Activated CD4-positive, CD25-positive, alpha-beta regulatory T cell (primary cell): ENCODE results near the gene KSR1.
"Not testable (repeated sequence)": the region's sequence is repeated elsewhere in the genome, so short reads cannot be mapped to it uniquely, and the experiment has no call there.

Experiments used
- DNase-seq, 4 experiments: peaks; one replicate each; lab custom pipeline; 2025; lab: John Stamatoyannopoulos, UW

Gene KSR1

DNA sequence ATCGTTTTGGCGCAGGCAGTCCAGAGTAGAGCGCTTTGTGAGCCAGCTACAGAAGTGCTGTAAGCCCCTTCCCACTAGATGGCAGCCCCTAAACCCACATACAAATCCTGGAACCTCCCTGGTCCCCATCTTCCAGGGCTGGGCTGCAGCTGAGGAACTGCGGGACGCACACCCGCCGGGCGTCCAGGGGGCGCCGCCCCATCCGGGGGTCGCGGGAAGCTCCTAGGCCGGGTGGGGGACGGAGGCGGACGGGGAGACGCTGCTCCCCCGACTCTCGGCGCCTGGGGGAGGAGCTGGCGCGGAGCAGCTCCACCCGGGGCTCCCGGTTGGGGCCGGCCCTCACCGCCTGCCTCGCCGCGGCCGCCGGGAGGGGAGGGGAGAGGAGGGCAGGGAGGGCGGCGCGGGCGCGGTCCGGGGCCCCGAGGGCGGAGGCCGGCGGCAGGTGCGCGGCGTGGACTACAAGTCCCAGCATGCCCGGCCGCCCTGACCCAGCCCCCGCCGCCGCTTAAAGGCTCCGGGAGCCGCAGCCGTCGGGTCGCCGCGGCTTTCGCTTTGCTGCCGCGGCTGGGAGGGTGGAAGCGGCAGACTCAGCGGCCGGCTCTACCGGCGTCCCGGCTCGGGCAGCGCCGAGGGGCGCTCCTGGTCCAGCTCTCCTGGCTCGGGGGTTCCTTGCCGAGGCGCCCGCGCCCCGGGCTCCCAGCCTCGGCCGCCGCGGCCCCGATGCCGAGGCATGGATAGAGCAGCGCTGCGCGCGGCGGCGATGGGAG, at the start of gene KSR1:
Gene KSR1 (plus strand): TSS at position 535 of the 767 bp plus-strand sequence. CDS start 196 bp downstream, at position 731.
- peak; percentile 61 to 74 (median 67) for DNase-seq

DNA sequence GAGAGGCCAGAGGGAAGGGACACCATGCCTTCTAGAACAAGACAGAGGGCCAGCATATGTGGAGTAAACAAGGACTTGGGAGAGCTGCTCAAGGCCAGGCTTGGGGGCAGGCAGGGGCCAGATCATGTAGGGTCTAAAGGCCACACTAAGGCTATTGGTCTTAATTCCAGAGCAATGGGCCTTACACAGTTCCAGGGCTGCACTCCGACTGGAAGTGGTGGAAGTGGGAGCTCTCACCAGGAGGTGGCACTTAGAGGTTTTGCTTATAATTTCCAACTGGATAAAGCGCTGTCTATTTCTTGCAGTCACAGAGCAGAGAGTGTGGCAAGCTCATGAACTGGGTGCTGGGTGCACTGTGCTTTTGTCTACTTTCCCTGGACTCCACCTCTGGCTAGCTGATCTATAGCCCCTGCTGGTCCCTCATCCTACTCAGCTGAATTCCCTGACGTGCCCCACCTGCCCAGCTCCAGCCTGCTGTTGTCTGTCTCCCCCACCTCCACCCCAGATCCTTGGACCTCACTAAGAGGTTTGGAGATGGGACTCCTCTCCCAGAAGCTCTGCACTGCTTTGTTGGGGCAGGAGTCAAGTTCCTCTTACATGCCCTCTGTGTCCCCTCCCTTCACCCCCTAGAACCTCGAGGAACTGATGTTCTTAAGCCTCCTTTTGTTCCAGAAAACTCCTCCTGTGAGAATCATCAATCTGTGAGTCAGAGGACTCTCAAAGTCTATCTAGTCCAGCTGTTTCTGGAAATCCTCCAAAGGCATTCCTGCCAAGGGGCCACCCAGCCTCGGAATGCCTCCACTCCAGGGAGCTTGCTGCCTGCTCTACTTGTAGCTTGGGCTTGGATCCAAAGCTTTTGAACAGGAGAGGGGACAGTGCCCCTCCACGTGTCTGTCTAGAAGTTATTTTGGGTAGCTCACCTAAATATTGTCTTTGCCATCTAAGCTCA, 48.1 kb upstream of the KSR1 start:
- no peak for DNase-seq

DNA sequence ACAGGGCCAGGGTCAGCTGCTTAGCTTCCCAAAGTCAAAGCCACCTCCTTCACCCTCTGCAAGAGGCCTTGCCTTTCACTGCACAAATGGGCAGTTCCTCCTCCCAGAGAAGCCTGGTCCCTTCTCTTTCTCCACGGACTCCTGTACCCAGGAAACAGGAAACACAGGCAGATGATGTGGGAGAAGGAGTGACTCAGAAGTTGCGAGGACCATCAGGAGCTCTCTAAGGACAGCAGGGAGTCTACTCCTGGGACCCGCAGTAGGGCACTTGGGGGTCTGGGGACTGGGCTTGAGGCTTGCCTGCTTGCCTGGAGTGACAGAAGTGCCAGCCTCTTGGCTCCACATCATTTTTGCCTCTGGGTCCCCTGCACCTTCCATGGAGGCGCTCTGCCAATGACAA, 47.4 kb upstream of the KSR1 start:
- DNase-seq = no peak

DNA sequence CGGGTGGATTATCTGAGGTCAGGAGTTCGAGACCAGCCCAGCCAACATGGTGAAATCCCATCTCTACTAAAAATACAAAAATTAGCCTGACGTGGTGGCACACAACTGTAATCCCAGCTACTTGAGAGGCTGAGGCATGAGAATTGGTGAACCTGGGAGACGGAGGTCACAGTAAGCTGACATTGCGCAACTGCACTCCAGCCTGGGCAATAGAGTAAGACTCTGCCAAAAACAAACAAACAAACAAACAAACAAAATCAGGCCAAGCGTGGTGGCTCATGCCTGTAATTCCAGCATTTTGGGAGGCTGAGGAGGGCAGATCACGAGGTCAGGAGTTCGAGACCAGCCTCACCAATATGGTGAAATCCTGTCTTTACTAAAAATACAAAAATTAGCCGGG, 44.1 kb upstream of the KSR1 start:
- DNase-seq = not testable (repeated sequence)

DNA sequence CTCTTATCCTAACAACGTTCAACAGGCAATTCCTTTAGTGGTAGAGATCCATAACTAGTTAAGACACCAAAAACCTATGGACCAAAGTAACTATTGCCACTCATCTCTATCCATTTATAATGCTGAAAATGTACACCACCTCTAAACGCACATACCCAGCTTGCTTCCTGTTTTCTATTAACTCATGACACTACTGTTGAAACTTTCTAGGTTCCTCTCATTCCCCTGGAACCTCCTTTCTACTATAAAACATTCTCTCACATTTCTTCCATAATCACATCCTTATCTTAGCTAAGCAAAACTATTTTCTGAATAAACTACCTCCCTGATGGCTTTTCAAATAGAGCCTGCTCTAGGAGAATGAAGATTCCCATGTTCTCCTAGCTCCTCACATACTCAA, 42.9 kb upstream of the KSR1 start:
- no peak for DNase-seq

DNA sequence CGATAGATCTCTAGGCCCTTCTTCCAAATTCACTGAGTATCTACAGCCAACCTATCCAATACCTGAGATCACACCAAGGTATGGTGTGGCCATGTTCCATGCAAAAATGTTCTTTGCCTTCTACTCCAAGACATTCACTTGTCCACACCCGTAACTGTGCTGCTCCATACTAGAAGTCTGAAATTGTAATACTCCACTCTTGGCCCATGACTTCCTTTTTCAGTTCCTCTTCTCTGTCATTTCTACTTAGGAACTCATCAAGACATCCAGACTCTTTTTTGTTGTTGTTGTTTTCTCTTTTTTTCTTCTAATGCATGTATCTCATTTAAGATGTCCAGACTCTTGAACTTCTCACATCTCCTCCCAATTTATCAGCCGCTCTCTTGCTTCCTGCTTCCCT, 42.5 kb upstream of the KSR1 start:
- DNase-seq = no peak

DNA sequence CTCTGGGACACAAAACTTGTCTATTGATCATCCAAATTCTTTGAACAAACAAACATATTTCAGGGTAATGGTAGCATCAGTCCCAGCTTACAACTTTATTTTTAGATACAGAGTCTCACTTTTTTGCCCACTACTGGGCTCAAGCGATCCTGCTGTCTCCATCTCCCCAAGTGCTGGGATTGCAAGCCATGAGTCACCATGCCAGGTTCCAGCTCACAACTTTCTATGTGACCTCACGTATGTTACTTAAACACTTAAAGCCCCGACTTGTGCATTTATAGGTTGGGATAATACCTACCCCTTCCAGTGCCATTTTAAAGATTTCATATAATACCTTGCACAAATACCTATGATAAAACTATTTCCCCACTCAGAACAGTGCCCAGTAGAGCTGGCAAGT, 42.0 kb upstream of the KSR1 start:
- no peak for DNase-seq

DNA sequence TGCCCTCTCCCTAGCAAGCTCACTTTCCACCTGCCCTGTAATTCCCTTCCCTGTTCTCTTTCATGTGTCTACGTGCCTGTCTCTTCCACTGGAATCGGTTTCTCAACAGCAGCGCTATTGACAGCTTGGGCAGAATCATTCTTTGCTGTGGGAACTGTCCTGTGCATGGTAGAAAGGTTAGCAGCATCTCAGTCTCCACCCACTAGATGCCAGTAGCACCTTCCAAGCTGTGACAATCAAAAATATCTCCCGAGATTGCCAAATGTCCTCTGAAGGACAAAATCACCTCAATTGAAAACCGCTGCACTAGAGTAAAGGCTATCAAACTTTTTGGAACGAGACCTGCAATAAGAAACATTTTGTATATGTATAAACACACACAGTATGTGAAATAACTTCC, 41.6 kb upstream of the KSR1 start:
- no peak for DNase-seq

DNA sequence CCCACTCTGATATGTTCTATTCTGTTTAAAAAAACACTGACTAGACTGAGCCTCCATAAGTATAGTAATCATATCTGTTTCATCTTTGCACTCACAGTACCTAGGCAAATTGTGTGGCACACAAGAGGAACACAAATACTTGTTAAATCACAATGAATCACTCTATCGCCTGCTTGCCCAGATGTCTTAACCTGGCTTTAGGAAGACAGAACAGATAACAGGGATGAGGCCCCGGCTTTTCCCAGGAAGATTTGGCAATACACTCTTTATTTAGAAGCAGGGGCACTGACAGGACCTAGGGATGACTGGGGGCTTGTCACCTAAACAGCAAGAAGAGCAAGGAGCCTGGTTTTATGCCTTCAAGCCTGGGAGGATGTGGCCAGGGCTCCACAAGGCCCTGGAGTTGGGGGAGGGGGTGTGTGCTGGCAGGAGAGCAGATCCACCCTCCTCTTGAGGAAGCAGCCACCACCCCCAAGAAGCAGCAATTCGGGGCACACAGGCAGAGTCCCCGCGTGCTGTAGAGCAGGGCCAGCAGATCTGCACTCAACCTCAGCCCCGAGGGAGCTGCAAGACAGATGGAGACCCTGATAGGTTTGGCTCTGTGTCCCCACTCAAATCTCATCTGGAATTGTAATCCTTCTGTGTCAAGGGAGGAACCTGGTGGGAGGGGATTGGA, 41.0 kb upstream of the KSR1 start:
- no peak for DNase-seq

DNA sequence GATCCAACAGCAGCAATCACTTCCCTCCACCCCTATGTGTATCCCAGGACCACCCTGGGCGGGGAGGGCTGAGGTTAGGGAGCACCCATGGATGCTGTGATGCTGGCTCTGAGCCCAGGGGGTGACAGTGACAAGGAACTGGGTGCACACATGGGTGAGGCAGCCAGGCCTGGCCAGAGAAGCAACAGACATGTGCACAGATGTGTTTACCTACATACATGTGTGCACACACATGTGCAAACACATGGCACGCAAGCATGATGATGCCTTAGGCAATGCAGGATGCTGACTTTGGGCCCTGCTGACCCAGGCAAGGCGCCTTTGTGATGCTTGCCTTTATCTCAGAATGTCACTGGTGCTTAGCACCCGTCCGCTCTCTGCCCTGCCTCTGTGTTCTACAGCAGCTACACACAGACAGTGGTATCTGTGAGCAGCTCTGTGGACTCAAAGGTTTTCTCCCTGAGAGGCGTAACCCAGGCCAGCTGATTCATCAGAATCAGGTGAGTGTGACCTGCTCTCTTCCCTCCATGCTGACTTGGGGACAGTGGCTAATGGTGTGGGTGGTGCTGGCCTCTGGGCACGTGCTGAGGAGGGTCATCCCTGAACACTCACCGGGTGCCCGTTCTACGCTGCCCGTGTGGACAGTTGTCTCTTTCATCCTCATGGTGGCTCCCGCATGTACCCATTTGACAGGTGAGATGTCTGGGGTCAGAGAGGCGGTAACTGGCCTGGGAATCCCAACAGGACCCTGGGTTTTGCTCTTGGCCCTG, 38.5 kb upstream of the KSR1 start:
- no peak for DNase-seq

DNA sequence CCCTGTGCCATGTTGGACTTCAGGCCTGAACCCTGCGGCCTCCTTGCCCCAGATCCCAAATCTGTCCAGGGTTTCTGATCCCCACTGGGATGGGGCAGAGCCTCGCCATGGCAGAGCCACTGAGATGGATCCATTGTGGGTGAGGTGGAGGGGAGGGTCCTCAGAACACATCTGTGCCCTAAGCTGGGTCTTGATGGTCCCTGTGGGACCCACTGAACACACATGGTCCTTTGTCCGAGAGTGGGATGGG, 38.0 kb upstream of the KSR1 start:
- no peak for DNase-seq

DNA sequence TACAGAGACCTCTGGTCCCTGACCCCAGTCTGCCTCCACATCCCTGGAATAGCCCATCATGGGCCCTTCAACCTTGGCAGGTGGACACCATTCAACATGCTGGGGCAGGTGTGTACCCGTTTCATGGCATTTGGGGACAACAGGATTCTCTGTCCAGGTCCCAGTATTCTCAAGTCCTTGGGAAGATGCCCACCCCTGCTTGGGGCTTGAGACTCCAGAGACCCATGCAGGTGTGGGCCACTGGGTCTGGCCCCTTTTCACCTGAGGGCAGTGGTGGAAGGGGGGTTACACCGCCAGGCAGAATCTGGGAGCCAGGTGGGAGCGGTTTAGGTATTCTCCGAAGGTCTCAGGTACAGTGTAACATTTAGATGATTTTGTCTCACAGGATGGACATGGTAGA, 37.1 kb upstream of the KSR1 start:
- DNase-seq = no peak

DNA sequence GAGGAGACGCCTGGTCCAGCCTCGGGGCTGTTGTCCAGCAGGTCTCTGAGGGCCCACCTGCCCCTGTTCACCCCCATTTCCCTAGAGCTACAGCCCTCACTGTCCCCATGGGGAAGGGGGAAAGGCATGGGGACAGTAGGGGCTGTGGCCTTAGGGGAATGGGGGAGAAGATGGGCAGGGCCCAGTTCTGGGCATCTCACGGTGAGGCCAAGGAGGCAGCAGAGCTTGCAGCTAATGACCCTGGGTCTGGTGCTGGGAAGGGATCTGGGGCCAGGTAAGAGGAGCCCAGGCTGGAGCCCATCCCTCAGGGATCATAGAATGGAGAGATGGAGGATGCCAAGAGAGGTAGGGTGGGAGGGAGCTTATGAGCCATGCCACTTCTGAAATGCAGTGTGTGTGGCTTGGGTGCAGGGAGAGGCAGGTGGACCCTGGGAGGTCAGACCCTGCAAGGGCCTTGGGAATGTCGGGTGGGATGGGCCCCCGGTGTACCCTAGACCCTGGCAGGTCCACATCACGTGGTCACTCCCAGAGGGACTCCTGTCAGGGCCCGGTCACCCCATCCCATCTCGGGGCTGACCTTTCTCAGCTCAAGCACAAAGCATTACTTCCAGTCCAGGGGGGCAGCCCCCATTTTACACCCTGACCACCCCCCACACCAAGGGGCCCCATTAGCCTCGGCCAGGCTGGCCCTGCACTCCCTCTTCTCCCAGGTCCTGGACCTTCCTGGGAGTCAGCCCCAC, 35.9 kb upstream of the KSR1 start:
- no peak for DNase-seq

DNA sequence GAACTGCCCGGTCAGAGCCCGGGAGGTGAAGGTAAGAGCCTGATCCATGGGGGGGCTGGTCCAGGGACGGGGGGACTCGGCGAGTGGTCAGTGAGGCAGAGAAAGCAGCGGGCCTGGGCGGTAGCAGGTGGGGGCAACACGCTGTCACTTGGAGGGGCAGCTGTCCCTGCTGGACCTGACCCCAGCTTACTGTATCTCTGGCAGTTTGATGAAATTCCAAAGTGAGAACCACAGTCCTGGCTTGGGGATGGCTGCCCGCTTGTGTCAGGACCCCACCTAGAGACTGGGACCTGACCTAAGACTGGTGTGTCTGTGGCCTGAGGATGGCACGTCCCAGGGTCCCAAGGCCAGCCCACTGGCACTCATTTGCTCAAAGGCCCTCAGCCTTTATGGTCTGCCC, 35.1 kb upstream of the KSR1 start:
- no peak for DNase-seq

DNA sequence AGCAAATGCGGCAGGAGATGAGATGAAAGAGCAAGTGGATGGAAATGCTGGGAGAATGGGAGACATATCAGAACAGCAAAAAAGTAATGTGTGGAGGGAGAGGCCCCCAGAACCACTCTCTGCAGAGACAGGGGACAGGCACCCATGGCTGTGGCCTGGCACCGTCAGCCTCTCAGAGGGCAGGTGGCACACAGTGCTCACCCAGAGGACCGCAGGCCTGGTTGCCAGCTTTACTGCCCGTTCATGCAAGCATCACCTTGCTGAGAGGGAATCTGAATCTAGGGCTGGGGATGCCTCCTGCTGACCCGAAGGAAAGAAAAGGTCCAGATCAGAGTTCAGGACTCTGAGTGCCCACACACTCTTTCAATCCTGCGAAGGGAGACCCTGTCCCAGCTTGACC, 34.6 kb upstream of the KSR1 start:
- not testable (repeated sequence) for DNase-seq

DNA sequence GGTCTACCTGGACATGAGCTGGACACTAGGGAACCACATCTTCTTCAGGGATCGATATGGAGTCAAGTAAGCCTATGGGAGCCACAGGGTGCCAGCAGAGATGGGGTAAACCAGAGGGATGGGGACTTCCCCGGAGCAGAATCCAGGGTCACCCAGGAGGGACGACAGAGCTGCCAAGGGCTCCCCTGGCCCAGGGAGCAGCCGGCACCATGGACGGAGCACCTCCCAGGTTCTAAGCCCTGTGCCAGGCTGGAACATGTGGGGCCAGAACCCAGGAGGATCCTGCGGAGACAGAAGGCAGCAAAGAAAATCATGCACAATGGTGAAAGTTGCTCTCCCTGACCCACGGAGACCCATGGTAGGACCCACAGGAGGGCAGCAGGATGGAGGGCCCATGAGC, 33.6 kb upstream of the KSR1 start:
- no peak for DNase-seq

DNA sequence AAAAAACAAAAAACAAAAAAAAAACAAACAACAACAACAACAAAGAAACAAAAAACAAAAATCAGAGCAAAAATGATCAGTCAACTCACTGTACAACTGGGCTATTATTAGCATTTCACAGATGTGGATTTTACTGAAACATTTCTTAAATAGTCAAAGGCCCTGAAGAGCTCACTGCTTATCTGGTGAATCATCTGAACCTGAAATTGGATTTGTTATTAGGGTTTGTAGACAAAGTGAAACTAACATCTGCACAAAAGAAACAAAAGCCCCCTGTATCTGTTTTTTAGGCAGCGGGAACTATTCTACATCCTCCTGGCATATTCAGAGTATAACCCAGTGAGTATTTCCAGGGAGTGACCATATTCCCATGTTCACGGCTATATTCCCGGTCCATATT, 32.6 kb upstream of the KSR1 start:
- no peak for DNase-seq

DNA sequence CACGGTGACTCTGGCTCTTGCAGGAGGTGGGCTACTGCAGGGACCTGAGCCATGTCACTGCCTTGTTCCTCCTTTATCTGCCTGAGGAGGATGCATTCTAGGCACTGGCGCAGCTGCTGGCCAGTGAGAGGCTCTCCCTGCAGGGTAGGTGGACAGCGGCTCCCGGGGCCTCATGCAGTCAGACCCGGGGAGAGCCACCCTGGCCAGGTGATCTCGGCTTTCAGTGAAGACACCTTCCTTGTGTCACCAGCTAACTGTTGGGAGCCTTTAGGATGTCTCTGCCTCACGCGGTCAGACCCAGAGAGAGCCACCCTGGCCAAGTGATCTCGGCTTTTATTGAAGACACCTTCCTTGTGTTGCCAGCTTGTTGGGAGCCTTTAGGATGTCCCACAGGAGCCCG, 31.7 kb upstream of the KSR1 start:
- DNase-seq = no peak

DNA sequence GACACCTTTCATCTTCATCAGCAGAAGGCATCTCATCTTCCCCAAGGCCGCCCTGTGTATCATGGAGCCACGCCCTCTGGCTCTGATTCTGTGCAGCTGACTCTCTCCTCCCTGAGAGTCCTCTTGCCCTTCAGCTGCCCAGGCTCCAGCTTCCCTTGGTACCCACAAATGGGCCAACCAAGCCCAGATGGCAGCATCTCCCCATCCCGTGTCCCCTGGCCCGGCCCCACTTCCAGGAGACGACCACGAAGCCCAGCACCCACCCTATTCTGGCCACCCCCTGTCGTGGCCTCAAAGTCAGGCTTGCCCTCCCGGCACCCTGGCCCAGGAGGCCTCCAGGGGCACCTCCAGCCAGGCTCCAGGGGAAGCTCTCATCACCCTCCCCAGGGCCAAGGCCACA, 31.3 kb upstream of the KSR1 start:
- no peak for DNase-seq

DNA sequence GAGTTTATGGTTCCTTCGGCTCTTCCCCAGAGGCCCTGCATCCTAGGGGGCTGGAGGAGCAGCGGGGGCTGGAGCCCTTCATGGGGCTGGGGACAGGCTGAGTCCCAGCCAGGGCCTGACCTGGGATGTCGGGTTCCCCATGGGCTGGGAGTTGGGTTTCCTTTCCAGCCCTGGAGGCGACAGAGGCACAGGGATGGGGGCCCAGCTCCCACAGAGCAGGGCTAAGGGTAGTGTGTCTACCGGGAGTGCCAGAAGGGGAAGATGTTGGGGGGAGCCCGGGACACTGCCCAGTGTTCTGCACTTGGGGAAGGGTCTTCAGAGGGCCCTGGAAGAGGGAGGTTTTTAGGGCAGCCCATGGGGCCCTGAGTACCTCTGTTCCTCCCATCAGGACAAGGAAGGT, 30.7 kb upstream of the KSR1 start:
- not testable (repeated sequence) for DNase-seq

DNA sequence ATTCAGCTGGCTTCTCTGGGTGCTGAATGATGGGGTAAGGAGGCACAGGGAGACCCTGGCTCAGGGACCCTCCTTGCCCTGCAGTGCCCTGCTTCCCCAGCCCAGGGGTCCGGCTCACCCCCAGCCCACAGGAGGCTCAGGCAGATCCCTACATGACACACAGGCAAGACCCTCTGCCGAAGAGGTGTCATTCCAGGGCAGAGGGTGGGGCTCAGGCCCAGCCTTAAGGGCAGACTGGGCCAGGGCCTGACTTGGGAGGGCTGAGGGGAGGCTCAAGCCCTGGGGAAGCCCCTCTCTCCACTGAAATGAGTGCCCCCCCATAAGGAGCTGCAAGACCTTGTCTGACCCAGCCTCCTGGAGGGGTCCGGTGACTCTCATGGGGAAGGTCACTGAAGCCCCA, 30.3 kb upstream of the KSR1 start:
- no peak for DNase-seq
